ENCODE data around the gene FLOT2.
"Not testable (repeated sequence)": the region's sequence is repeated elsewhere in the genome, so short reads cannot be mapped to it uniquely, and the experiment has no call there.

FLOT2 gene

DNA sequence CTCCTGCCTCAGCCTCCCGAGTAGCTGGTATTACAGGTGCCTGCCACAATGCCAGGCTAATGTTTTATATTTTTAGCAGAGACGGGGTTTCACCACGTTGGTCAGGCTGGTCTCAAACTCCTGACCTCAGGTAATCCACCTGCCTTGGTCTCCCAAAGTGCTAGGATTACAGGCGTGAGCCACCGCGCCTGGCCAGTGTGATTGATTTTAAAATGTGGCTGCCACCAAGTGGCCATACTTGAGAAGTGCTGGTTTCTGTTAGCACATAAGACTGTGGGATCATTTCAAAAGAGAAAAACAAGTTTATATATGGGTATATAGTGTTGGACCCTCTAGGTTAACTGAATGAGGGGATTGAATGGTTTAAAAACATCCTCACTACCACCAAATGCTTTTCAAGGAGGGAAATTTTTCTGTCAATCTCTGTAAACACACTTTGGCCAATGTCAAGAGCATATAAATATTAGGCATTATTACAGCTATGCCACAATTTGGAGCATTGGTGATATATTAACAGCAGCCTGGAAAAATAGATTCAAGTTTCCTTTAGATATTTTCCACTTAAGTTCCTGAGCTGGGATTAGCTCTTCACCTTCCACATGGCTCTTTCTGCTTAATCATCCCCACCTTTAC, 18.9 kb upstream of the FLOT2 start:
- no peak for DNase-seq (ENCODE audit: low spot score)

DNA sequence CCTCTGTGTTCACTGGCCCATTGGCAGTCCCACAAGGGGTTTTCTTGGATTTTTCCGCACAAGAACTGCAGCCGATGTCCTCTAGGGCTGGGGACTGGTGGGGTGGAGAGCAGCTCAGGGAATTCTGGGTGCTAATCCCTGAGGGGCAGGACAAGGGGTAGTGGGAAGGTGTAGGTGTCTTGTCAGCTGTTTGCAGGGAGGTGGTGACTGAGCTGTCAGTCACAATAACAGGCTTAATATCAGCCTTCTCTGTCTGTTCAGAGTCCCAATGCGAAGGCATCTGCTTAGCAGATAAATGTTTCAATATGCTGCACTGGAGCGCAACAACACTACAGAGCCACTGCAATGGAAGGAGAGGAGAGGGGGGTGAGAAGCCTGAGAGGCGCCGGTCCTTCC, 15.4 kb upstream of the FLOT2 start:
- DNase-seq (ENCODE audit: low spot score): no peak

DNA sequence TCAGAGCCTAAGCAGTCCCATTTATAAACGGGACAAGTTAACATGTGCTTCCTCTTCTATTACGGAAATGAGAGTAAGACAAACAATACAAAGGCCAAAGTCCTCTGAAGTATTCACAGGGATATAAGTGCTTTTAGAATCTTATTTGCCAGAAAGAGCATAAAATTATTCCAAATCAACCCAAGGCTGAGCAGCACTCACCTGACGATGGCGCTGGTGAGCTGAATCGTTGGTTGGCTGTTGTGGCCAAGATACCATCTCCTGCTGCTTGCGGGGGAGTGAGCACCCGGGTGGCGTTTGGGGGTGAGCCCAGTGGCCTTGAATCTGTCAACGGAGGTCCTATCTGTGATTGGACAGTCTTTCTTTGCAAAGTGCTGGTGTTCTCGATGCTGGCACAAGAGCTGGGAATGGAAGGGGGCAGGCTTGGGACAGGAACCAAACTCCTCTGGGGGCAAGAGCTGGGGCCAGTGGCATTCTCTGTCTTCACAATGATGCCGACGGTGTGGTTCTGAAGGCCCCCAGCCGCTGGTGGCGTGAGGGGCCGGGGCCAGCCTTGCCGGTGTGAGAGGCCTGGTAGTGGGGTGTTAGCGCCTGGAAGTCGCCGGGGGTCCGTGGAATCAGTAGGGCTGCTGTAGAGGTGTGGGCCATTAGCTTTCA, 14.9 kb upstream of the FLOT2 start:
- DNase-seq (ENCODE audit: low spot score): no peak

DNA sequence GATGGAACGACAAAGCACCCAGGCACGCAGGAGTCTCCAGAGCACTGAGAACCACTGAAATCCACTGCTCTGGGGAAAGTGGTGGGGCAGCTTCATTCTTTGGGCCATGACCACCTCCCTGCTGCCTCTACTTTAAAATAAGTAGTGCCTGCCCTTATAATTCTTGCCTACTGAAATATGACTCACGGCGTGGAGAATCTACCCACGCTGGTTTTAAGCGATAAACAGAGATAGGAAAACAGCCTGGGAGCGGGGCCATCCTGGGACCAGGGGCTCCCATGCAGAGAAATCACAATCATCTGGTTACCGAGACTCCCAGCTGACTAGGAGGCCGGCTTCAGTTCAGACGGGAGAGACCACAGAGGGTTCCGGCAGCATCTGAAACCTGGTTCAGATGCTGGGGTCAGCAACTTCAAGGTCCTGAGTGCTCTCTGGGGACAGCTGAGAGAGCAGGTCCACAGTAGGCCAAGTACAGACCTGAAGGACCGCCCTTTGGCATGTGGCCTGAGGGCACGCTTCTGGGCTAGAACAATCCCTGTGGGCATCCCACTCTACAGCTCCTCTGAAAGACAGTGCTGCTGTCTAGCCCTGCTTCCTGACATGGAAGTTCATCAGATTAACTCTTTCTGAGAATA, 14.0 kb upstream of the FLOT2 start:
- DNase-seq (ENCODE audit: low spot score): no peak

DNA sequence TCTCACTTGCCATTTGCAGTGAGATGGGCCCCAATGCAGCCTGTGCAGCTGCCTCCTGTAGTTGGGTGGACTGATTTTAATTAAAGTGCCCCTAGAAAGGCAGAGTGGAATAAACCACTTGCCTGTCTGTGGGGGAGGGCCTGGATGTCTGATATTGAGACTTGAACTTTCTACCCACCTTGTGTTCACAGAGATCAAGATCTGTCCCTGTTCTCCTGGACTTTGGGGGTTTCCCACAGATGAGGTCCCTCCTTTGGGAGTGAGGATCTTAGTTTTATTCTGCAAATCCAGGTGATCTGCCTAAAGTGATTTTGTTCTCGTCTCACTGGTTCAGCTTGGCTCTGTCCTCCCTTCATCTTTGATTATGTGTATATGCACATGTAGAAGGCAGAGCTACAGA, 13.0 kb upstream of the FLOT2 start:
- no peak for DNase-seq (ENCODE audit: low spot score)

DNA sequence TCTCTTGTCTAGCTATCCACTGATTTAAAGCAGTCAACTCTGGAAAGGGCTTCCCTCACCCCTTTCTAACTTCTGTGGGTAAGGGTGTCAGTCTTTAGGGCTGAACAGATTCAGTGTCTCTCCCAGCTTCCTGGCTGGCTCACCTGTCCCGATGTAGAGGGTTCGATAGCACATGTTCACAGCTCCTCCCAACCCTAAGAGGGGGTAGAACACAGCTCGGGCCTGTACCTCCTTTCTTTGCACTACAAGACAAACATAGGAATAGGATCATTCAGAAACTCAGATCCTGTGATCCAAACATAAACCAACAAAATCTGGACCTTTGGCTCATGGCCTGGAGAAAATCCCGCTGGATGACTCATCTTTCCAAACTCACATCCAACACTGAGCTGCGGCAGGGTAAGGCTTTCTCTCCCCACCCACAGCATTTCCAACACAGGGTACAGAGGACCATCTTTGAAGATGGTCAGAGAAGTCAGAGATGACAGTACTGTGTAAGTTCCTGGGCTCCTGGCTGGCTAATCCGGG, 11.2 kb upstream of the FLOT2 start:
- DNase-seq (ENCODE audit: low spot score): peak; percentile 68

DNA sequence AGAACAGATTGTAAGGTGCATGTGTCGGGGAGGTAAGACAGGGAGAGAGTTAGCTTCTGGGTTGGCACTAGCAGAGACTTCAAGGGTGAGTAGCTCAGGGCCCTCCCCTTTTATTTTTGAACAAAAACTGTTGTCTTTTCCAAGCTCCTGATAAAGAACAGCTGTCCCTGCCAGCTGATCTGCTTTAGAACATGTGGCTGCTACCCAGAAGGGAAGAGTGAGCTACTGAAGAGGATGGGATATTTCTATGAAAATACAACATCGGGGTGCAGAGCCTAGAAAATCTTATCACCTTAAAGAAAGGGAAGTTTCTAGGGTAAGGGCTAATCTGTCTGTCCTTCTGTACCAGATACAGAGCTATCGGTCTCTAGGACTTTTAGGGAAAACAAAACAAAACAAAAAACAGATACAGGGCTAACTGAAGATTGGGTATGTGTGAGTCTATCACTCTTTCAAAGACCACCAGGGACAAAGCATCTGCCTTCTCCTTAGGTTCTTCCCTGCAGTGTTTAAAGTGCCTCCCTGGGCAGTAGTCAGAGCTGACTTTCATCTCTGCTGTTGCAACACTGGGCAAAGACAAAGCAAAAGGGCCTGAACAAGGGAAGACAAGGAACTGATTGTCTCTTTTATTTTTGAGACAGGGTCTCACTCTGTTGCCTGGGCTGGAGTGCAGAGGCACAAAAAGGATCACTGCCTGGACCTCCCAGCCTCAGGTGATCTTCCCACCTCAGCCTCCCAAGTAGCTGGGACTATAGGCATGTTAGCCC, 10.4 kb upstream of the FLOT2 start:
- no peak for DNase-seq (ENCODE audit: low spot score)

DNA sequence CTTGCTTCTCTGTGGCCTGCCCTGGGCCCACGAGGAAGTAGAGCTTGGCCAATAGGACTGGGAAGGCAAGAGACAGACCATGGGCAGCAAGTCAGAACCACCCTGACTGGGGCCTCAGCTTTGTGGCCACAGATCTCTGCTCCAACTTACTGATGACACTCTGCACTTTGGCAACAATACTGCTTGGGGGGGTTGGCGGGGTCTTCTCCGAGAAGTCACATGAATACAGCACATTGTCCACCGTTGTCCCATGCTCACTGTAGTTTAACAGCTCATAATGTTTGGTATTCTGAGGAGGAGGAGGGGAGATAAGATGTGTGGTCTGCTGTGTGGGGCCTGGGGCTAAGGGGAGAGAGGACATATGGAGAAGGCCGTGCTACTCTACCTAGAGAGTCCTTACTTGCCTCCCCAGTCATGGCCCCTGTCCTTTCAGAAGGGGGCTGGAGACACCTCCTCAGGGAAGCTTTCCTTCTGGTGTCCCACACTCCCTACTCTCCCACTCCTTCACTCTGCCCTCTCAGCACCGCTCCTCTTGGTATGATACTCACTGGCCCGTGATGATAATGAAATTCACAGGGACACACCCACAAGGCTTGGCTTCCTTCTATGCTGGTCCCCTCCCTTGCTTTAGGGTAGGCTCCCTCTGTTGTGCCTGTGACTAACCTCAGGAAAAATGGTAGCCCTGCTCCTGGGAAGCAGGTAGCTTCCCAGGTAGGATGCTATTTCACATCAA, 9.3 kb upstream of the FLOT2 start:
- no peak for DNase-seq (ENCODE audit: low spot score)

DNA sequence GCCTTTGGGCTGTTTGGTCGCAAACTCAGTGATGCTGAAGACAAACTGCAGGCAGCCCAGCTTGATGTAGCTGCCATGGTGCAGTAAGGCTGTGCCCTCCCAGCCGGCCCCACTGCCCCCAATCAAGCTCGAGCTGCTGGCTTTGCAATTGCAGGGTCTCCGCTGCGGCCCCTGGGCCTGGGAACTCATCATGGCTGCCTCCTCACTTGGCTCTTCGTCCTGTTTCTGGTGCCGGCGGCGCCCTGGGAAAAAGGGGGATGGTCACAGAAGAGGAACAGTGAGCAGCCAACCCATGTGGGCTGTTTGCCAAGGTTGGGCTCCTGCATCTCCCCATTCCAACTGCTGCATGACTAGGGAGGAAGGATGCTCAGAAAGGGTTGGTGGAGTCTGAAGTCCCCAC, 8.7 kb upstream of the FLOT2 start:
- DNase-seq (ENCODE audit: low spot score): no peak

DNA sequence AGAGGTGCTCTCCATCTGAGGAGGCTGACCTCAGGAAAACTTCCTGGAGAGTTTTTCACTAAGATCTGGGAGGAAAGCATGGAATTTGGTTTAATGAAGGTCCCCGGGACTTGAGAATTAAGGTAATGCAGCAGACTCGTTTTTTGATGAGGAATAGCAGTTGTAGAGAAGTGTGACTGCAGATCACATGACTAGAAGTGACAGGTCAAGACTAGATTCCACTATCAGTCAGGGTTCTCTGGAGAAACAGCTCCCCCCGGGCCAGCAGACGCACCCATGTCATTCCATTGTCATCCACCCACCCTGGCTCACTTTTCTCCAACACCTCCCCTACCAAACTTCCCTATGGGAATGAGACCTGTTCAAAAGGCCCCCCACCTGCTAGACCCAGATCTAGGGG, 7.3 kb upstream of the FLOT2 start:
- DNase-seq (ENCODE audit: low spot score): no peak

DNA sequence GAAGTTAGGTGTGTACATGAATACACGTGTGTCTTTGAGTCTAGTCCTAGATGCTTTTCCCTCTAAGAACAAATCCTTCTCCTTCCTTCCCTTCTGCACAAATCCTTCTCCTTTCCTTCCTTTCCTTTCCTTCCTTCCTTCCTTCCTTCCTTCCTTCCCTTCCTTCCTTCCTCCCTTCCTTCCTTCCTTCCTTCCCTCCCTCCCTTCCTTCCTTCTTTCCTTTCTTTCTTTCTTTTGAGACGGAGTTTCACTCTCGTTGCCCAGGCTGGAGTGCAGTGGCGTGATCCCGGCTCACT, 6.0 kb upstream of the FLOT2 start:
- DNase-seq (ENCODE audit: low spot score): not testable (repeated sequence)

DNA sequence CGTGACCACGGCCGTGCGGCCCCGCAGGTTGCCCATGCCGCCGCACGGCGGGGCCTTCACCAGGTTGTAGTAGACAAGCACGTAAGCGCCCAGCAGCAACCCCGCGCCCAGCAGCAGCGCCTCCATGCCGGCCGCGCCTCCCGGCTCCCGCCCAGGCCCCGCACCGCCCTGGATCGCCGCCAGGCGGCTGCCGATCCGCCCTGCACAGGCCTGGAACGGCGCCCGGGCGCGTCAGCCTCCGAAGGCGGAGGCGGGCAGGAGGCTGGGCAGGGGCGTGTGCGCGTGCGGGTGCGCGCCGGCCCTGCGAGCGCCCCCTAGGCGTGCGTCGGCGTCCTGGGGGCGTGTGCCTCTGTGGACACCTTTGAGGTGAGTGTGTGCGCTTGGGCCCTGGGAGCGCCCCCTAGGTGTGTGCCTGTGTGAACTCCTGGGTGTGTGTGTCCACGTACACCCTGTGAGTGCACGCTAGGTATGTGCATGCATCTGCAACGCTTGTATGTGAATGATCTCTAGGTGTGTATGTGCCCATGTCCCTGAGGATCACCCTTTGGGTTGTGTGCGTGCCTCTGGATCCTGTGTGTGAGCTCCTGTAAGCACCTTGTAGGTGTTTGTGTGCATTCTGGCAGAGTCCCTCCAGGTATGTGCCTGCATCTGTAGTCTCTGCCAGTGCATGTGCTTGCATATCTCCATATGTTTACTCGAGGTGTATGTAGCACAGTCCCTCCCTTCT, 5.4 kb upstream of the FLOT2 start, which contains the start of gene DHRS13:
Gene DHRS13, minus strand, starts transcription at position 261 of the 727 bp plus-strand sequence. Its CDS starts 135 bp downstream, at position 126.
- DNase-seq (ENCODE audit: low spot score): peak; percentile 72

DNA sequence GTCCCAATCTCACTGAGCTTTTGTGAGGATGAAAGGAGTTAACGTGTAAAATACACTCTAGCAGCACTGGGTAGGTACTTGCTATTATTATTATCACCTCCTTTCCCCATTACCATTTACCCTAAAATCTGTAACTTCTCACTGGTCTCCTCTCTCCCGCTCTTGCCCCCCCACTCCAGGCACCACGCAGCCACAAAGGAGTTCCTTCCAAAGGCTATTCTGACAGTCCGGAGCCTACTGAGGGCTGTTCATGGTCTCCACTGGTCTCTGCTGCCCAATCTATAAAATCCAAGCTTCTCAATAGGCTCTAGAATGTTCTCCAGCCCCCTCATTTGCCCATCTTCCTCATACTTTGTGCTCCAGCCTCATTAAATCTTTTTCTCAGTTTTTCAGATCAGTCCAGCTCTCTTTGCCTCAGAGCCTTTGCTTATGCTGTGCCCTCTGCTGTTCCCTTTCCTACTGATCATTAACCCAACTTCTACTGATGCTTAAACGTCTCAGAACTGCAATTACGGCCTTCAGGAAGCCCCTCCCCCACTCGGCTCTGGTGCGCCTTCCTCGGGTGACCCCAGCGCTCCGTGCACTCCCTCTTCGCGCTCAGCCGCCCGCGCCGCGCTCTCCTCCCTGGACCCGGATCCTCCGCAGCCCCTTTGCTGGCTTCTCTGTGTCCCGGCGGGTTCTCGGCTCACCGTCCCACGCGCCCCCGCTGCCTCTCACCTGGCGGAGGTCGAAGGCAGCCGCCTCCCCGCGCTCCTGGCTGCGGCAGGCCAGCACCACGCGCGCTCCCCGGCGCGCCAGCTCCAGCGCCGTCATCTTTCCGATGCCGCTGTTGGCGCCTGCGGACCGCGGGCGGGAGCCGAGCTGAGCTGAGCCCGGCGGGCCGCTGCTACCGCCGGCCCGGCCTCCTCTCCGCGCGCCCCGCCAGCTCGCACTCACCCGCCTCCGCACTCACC, 4.6 kb upstream of the FLOT2 start:
- no peak for DNase-seq (ENCODE audit: low spot score)

DNA sequence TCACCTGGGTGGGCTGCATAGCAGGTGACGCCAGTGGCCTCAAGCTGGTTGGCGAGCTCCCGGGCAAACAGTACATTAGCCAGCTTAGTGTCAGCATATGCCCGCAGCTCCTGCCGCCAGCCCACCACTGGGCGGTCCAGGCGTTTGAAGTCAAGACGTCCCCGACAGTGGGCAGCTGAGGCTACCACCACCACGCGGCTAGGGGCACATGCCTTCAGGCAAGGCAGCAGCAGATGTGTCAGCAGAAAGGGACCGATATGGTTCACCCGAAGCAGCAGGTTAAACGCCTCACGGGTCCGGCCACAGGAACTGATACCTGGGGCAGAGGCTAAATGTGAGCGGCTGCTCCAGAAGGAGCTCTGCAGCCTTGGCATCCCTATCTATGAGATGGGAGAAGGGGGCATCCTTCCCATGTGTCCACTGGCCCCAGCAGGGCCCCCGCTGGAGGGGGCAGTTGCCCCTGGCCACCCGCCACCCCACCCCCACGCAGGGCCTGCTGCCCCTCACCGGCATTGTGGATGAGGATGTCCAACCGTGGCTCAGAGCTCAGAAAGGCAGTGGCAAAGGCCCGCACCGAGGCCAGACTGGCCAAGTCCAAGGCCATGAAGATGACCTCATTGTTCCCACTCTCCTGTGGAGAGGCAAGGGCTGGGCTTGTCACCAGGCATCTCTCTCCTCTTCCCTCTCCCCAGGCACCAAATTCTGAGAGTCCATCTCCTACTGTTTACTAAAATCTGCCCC, 3.6 kb upstream of the FLOT2 start:
- no peak for DNase-seq (ENCODE audit: low spot score)

DNA sequence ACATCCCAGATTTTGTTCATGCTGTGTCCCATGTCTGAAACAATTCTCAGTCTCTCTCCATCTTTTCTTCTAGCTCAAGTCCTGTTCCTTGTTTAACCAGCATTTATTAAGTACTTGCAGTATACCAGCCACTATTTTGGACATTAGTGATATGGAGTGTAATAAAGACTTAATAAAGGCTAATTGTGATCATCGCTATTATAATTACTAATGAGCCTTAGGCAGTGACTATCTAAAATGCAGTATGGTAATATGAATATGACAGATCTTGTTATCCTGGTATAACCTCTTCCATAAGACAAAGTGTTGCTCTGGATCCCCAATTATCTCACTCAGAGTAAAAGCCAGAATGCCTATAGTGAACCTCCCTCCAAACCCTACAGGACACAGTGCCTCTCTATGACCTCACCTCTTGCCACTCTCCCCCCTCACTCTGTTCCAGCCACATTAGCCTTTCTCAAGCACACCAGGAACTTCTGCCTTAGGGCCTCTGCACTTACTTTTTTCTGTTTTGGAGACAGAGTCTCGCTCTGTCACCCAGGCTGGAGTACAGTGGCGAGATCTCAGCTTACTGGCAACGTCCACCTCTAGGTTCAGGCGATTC, 1.8 kb upstream of the FLOT2 start:
- DNase-seq (ENCODE audit: low spot score): no peak

DNA sequence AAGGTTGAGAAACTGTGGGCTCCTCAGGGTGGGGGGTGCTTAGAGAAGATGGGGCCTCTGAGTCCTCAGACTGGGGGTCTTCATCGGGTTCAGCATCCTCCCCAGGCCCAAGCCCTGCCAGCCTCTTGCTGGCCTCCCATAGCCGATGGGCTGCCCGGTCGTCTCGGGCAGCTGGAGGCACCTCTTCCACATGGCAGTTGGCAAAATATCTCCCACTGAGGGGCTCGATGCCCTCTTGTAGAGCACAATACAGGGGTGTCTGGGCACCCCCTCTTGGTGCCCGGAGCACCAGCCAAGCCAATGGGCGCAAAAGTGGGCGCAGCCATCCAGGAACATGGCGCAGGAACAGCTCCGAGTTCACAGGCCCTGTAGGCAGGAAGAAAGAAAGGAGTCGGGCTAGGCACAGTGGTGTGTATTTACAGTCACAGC, 1.0 kb upstream of the FLOT2 start:
- DNase-seq (ENCODE audit: low spot score): no peak

DNA sequence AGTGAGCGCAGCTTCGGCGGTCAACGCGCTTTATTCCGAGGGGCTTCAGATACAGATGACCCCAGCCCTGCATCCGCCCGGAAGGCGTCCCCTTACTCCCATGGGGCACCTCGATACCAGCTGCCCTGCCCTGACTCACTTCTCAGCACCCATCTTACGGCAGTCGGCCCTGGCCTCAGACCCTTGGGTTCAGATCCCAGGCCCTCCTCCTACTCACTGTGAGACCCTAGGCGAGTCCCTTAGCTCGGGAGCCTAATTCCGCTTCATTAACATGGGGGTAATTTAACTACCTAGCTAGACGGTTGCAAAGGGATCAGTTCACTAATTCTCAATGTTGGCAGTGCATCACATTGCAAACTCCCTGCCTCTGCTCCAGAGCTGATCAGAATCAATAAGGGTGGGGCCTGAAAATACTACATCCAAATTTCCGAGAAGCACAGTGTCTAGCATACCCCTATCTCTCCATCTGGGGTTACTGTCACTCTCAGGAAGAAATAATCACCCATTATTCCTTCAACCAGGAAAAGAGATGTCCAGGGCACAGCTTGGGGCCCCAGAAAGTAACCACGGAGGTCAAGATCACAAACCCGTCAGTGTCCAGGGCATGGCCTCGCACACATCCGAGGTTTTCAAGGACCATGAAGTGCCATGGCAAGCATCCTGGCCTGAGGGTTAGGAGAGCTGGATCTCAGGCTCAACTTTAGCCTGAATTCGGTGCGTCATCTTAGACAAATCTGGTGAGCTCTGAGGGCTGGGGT, 415 bp upstream of the FLOT2 start:
- no peak for DNase-seq (ENCODE audit: low spot score)

DNA sequence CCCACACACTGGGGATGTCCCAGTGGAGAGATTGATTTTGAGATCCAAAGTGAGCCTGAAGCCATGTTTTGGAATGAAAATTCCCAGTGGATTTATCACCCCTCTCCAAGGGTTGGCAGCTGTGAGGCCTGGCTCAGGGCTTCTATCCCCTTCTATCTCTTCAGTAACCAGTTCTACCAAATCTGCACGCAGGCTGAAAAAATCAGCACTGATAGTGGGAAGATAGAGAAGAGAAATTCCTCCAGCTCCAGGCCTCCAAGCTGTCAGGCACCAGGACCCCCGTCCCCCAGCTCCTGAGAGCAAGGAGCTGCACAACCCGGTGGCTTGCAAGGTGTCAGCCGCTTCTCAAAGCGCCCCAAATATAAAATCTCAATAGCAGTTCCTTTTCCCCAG, 1.0 kb downstream of the FLOT2 start:
- no peak for DNase-seq (ENCODE audit: low spot score)

All from COLO829 (cell line).